ENCODE data around the gene PLXNA1.

DNA sequence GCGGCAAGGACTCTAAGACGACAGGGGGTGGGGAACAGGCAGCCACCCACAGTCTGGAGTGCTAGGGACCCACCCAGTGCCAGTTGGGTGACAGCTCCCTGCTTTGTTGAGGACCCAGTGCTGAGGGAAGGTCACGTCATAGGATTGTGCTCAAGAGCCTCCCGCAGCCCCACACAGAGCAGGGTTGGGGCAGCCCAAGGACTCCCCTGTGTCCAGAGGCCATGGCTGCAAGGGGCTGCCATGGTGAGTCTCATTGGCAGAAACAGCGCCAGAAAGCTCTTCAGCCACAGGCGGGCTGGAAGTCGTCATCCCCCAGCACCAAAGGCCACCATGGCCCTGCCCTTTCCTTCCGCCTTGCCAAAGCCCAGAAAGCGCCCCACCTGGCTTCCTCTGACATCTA is 37.0 kb upstream of the PLXNA1 start:
- TF ChIP-seq POLR2A (conservative IDR thresholded peaks at IDR 0.05) (no peak), RUNX1 (IDR thresholded peaks at IDR 0.05; ENCODE audit: low read depth) (no peak), MYC (IDR thresholded peaks at IDR 0.05; ENCODE audit: low read depth, low read length) (no peak), MYC (CRISPR knock-in tag; IDR thresholded peaks at IDR 0.05; ENCODE audit: borderline replicate concordance, low read depth) (no peak), PTRF (tag; IDR thresholded peaks at IDR 0.05) (no peak), ZSCAN29 (IDR thresholded peaks at IDR 0.05) (no peak), GABPA (tag; conservative IDR thresholded peaks at IDR 0.05; ENCODE audit: low read depth) (no peak)
- TF ChIP-seq, protein P1, sequence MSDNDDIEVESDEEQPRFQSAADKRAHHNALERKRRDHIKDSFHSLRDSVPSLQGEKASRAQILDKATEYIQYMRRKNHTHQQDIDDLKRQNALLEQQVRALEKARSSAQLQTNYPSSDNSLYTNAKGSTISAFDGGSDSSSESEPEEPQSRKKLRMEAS (CRISPR knock-in tag; IDR thresholded peaks at IDR 0.05), result no peak
- TF ChIP-seq, protein P2, sequence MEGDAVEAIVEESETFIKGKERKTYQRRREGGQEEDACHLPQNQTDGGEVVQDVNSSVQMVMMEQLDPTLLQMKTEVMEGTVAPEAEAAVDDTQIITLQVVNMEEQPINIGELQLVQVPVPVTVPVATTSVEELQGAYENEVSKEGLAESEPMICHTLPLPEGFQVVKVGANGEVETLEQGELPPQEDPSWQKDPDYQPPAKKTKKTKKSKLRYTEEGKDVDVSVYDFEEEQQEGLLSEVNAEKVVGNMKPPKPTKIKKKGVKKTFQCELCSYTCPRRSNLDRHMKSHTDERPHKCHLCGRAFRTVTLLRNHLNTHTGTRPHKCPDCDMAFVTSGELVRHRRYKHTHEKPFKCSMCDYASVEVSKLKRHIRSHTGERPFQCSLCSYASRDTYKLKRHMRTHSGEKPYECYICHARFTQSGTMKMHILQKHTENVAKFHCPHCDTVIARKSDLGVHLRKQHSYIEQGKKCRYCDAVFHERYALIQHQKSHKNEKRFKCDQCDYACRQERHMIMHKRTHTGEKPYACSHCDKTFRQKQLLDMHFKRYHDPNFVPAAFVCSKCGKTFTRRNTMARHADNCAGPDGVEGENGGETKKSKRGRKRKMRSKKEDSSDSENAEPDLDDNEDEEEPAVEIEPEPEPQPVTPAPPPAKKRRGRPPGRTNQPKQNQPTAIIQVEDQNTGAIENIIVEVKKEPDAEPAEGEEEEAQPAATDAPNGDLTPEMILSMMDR (IDR thresholded peaks at IDR 0.05 in 2 of 3, conservative IDR thresholded peaks at IDR 0.05 in 1 of 3; ENCODE audit: insufficient read depth in 2 of 3, low read depth in 1 of 3, low read length in 3 of 3), result no peak
- TF ChIP-seq, protein P3, sequence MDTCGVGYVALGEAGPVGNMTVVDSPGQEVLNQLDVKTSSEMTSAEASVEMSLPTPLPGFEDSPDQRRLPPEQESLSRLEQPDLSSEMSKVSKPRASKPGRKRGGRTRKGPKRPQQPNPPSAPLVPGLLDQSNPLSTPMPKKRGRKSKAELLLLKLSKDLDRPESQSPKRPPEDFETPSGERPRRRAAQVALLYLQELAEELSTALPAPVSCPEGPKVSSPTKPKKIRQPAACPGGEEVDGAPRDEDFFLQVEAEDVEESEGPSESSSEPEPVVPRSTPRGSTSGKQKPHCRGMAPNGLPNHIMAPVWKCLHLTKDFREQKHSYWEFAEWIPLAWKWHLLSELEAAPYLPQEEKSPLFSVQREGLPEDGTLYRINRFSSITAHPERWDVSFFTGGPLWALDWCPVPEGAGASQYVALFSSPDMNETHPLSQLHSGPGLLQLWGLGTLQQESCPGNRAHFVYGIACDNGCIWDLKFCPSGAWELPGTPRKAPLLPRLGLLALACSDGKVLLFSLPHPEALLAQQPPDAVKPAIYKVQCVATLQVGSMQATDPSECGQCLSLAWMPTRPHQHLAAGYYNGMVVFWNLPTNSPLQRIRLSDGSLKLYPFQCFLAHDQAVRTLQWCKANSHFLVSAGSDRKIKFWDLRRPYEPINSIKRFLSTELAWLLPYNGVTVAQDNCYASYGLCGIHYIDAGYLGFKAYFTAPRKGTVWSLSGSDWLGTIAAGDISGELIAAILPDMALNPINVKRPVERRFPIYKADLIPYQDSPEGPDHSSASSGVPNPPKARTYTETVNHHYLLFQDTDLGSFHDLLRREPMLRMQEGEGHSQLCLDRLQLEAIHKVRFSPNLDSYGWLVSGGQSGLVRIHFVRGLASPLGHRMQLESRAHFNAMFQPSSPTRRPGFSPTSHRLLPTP (IDR thresholded peaks at IDR 0.05; ENCODE audit: borderline replicate concordance, extremely low read depth, insufficient read length), result no peak

All from K562 (cell line).